NT2/D1 (cell line): Measurements from ENCODE around the gene NCOA3.

Experiments used
- SUZ12 ChIP-seq: IDR thresholded peaks from 2 replicates; pipeline ENCODE4 v1.6.1; 2011; ENCODE audit not compliant: insufficient read length, insufficient read depth; ENCODE audit errors: extremely low read depth
- YY1 ChIP-seq: IDR thresholded peaks from 2 replicates; pipeline ENCODE4 v1.6.1; 2011; ENCODE audit not compliant: insufficient read length, insufficient read depth
- ZNF274 ChIP-seq: IDR thresholded peaks from 2 replicates; pipeline ENCODE4 v1.6.1; 2011; ENCODE audit warnings: mild to moderate bottlenecking, low read depth, low read length

- TF ChIP-seq YY1 (no peak), SUZ12 (no peak), ZNF274 (no peak)
Measured at GRCh38 chr20:47611785-47612184, 110.1 kb downstream of the NCOA3 start.
